GM23338 (cell line): ENCODE results near the gene ESR2. TPM values are rescaled to one million over a fixed set of nuclear protein-coding genes. Genes with fewer than 3 reads are reported as not detected.

ENCODE experiments used
- ATAC-seq: fragments of 200-7000 bp; cut with Tn5 transposase; 3 replicates; pipeline ENCODE4 v1.9.1; 2020
- DNase-seq: peaks from one replicate; pipeline ENCODE4 v3.0.0-alpha.2; 2015; ENCODE audit warnings: low spot score
- H2AFZ ChIP-seq: fragments of 200-600 bp; sonication (generic); 2 replicates; pipeline ENCODE4 v1.8.0; 2016; ENCODE audit warnings: antibody characterized with exemption, mild to moderate bottlenecking, moderate library complexity
- H3F3A ChIP-seq: fragments of 200-600 bp; sonication (generic); replicated peaks from 2 replicates; pipeline ENCODE4 v1.8.0; 2017; ENCODE audit warnings: antibody characterized with exemption, mixed run types, low read depth
- H3K27ac ChIP-seq: fragments of 200-600 bp; sonication (generic); 2 replicates; pipeline ENCODE4 v1.6.1; 2016; ENCODE audit warnings: low read depth
- H3K27me3 ChIP-seq: fragments of 200-600 bp; sonication (generic); 2 replicates; pipeline ENCODE4 v1.8.0; 2016; ENCODE audit warnings: mild to moderate bottlenecking, mixed run types, moderate library complexity; ENCODE audit not compliant: insufficient read depth
- H3K36me3 ChIP-seq: fragments of 200-600 bp; sonication (generic); 2 replicates; pipeline ENCODE4 v1.8.0; 2016; ENCODE audit warnings: mild to moderate bottlenecking; ENCODE audit not compliant: insufficient read depth
- H3K4me1 ChIP-seq: fragments of 200-600 bp; sonication (generic); 2 replicates; pipeline ENCODE4 v1.8.0; 2016; ENCODE audit warnings: mild to moderate bottlenecking, moderate library complexity; ENCODE audit not compliant: insufficient read depth
- H3K4me2 ChIP-seq: fragments of 200-600 bp; sonication (generic); 2 replicates; pipeline ENCODE4 v1.7.1; 2017; ENCODE audit warnings: mixed run types
- H3K4me3 ChIP-seq: fragments of 200-600 bp; sonication (generic); 2 replicates; pipeline ENCODE4 v1.6.1; 2016; ENCODE audit warnings: mixed run types
- H3K79me2 ChIP-seq: fragments of 200-600 bp; sonication (generic); replicated peaks from 2 replicates; pipeline ENCODE4 v1.8.0; 2017; ENCODE audit warnings: mild to moderate bottlenecking; ENCODE audit not compliant: insufficient read depth
- H3K9me2 ChIP-seq: fragments of 200-600 bp; sonication (generic); 2 replicates; pipeline ENCODE4 v1.8.0; 2017; ENCODE audit not compliant: insufficient read depth
- H4K20me1 ChIP-seq: fragments of 200-600 bp; sonication (generic); replicated peaks from 2 replicates; pipeline ENCODE4 v1.8.0; 2017; ENCODE audit warnings: mild to moderate bottlenecking; ENCODE audit not compliant: insufficient read depth
- H3K27ac Mint-ChIP-seq: 2 replicates; pipeline ENCODE4 v1.8.0; 2020; ENCODE audit warnings: inconsistent platforms, mild to moderate bottlenecking, moderate library complexity, mixed read lengths
- H3K27me3 Mint-ChIP-seq: 3 replicates; pipeline ENCODE4 v1.8.0; 2022; ENCODE audit warnings: low read depth, mild to moderate bottlenecking, moderate library complexity, mixed read lengths, inconsistent platforms; ENCODE audit not compliant: insufficient read depth, poor library complexity
- H3K36me3 Mint-ChIP-seq: 3 replicates; pipeline ENCODE4 v1.8.0; 2021; ENCODE audit warnings: low read depth, mild to moderate bottlenecking, inconsistent platforms, moderate library complexity, mixed read lengths
- H3K4me1 Mint-ChIP-seq: 3 replicates; pipeline ENCODE4 v1.8.0; 2020; ENCODE audit warnings: mild to moderate bottlenecking, inconsistent platforms, mixed read lengths
- H3K4me3 Mint-ChIP-seq: 3 replicates; pipeline ENCODE4 v1.8.0; 2021; ENCODE audit warnings: moderate library complexity, mild to moderate bottlenecking, inconsistent platforms, mixed read lengths
- H3K9me3 Mint-ChIP-seq: 3 replicates; pipeline ENCODE4 v1.8.0; 2020; ENCODE audit warnings: moderate library complexity, mild to moderate bottlenecking, inconsistent platforms, mixed read lengths
- CREB1 ChIP-seq: fragments of 250-450 bp; sonication (Bioruptor Pico); IDR thresholded peaks from 2 replicates; pipeline ENCODE4 v1.5.0; 2020; ENCODE audit warnings: low read depth, mild to moderate bottlenecking, moderate library complexity
- CTCF ChIP-seq, 2 experiments: fragments of 200-600 bp in 1 of 2; sonication (generic) in 1 of 2; conservative IDR thresholded peaks; 2 replicates each; pipeline versions ENCODE4 v1.5.1 to v1.6.1; 2016 to 2017; ENCODE audit warnings: antibody characterized with exemption in 2 of 2, low read depth in 2 of 2, mild to moderate bottlenecking in 2 of 2, moderate library complexity in 1 of 2
- ETS1 ChIP-seq: IDR thresholded peaks from 2 replicates; pipeline ENCODE4 v1.6.1; 2016; ENCODE audit warnings: antibody characterized with exemption
- EZH2 ChIP-seq: fragments of 200-600 bp; sonication (generic); IDR thresholded peaks from one replicate; pipeline ENCODE4 v1.8.0; 2017; ENCODE audit warnings: antibody characterized with exemption, mild to moderate bottlenecking, low read depth; ENCODE audit not compliant: unreplicated experiment
- EZH2phosphoT487 ChIP-seq: fragments of 200-600 bp; sonication (generic); IDR thresholded peaks from one replicate; pipeline ENCODE4 v1.8.1; 2018; ENCODE audit warnings: antibody characterized with exemption; ENCODE audit not compliant: unreplicated experiment
- JUNB ChIP-seq: IDR thresholded peaks from one replicate; pipeline ENCODE4 v1.6.1; 2016; ENCODE audit warnings: antibody characterized with exemption; ENCODE audit not compliant: unreplicated experiment
- NANOG ChIP-seq: IDR thresholded peaks from 2 replicates; pipeline ENCODE4 v1.6.1; 2016; ENCODE audit warnings: antibody characterized with exemption, borderline replicate concordance
- POLR2AphosphoS5 ChIP-seq: IDR thresholded peaks from 2 replicates; pipeline ENCODE4 v1.6.1; 2016; ENCODE audit warnings: antibody characterized with exemption, low read depth
- REST ChIP-seq: IDR thresholded peaks from one replicate; pipeline ENCODE4 v1.6.1; 2018; ENCODE audit warnings: antibody characterized with exemption; ENCODE audit not compliant: unreplicated experiment
- STAT1 ChIP-seq: IDR thresholded peaks from one replicate; pipeline ENCODE4 v1.6.1; 2016; ENCODE audit warnings: antibody characterized with exemption; ENCODE audit not compliant: unreplicated experiment
- ZNF114 ChIP-seq: fragments of 250-450 bp; sonication (Bioruptor Pico); IDR thresholded peaks from 2 replicates; pipeline ENCODE4 v1.5.0; 2020; ENCODE audit warnings: mild to moderate bottlenecking, moderate library complexity
- ZNF331 ChIP-seq: fragments of 250-450 bp; sonication (Bioruptor Pico); IDR thresholded peaks from 2 replicates; pipeline ENCODE4 v1.5.0; 2020; ENCODE audit warnings: low read depth, mild to moderate bottlenecking, moderate library complexity
- polyA plus RNA-seq: library from polyadenylated mRNA; unstranded; fragments of >200 nt; fragmentation: Nextera tagmentation; extraction: Ambion mirVana; gene quantifications from 2 replicates; pipeline ENCODE4 v1.2.1, GENCODE V29; 2016
- total RNA-seq: library from RNA; depleted of rRNA; stranded (reverse); fragments of >200 nt; shearing (Covaris generic); gene quantifications from 2 replicates; pipeline ENCODE4 v1.2.3, GENCODE V29; 2014

Gene ESR2
- total and polyA plus RNA-seq, 2 experiments from 2014 or later: 0.58 to 0.59 TPM

GRCh38 chr14:64213853-64214570 lies 80.2 kb downstream of the ESR2 start:
- Histone ChIP-seq H3K9me2 (no peaks in the 10 kb centered on the region), H3K27me3 (no peaks in the 10 kb centered on the region), H3F3A (no peaks in the 10 kb centered on the region), H3K4me2 (no peak overlapping the region), H3K79me2 (no peaks in the 10 kb centered on the region), H2AFZ (no peak overlapping the region), H3K4me3 (no peak overlapping the region), H3K36me3 (peaks cover 34% of the 10 kb centered on the region), H3K4me1 (no peaks in the 10 kb centered on the region), H4K20me1 (no peaks in the 10 kb centered on the region; the same call in 1 of the 2 replicates), H3K27ac (no peak overlapping the region; the same call in 1 of the 2 replicates)
- H3K4me3 Mint-ChIP-seq: no peak overlapping the region
- H3K27me3 Mint-ChIP-seq: peaks cover 3% of the 10 kb centered on the region
- no peaks in the 10 kb centered on the region for H3K4me1 Mint-ChIP-seq
- no peaks in the 10 kb centered on the region for H3K9me3 Mint-ChIP-seq
- peaks cover 76% of the 10 kb centered on the region for H3K36me3 Mint-ChIP-seq
- ATAC-seq (no peak), DNase-seq (no peak)
- H3K27ac Mint-ChIP-seq: no peak overlapping the region
- TF ChIP-seq JUNB (no peak), CTCF (conservative IDR thresholded peaks at IDR 0.05; ENCODE audit: low read depth in 2 of 2) (no peak), EZH2 (no peak), NANOG (no peak)

- Histone ChIP-seq H3K27ac (no peak overlapping the region), H2AFZ (no peak overlapping the region), H3F3A (no peaks in the 10 kb centered on the region), H3K27me3 (no peaks in the 10 kb centered on the region), H3K4me2 (no peak overlapping the region), H3K9me2 (no peaks in the 10 kb centered on the region), H4K20me1 (no peaks in the 10 kb centered on the region; the same call in 1 of the 2 replicates), H3K4me1 (no peaks in the 10 kb centered on the region), H3K4me3 (no peak overlapping the region), H3K79me2 (no peaks in the 10 kb centered on the region), H3K36me3 (peaks cover 27% of the 10 kb centered on the region)
- no peaks in the 10 kb centered on the region for H3K9me3 Mint-ChIP-seq
- no peak overlapping the region for H3K4me3 Mint-ChIP-seq
- ATAC-seq (no peak), DNase-seq (no peak)
- H3K27ac Mint-ChIP-seq: no peak overlapping the region
- no peaks in the 10 kb centered on the region for H3K4me1 Mint-ChIP-seq
- peaks cover 76% of the 10 kb centered on the region for H3K36me3 Mint-ChIP-seq
- H3K27me3 Mint-ChIP-seq: peaks cover 5% of the 10 kb centered on the region
- TF ChIP-seq REST (no peak), STAT1 (no peak), ZNF114 (CRISPR knock-in tag) (no peak), ETS1 (no peak), EZH2phosphoT487 (no peak), EZH2 (no peak), ZNF331 (no peak), JUNB (no peak), CTCF (conservative IDR thresholded peaks at IDR 0.05; ENCODE audit: low read depth in 2 of 2) (no peak), NANOG (no peak), CREB1 (CRISPR knock-in tag) (no peak), POLR2AphosphoS5 (no peak)
Measured at GRCh38 chr14:64213086-64213485, 81.1 kb downstream of the ESR2 start.
